ENCODE measurements around the gene DDX25. TPM values are rescaled to one million over a fixed set of nuclear protein-coding genes. Genes with fewer than 3 reads are reported as not detected.

The DDX25 gene
- total RNA-seq, 2 experiments from 2014 or later = 0.27 TPM; not detected in 1

GRCh38 chr11:125959511-125959910 lies 55.2 kb downstream of the DDX25 start:
- CTCF ChIA-PET = interaction anchor here (1.6 kb wide), 1 partner anchor 16 kb away, joined by 3 read pairs; no protein-coding TSS in a partner anchor
- POLR2A ChIA-PET = no interaction called here

- ChIA-PET CTCF (interaction anchor here (1.6 kb wide), 1 partner anchor 16 kb away, joined by 3 read pairs; no protein-coding TSS in a partner anchor), POLR2A (no interaction called here)
These were observed 55.6 kb downstream of the DDX25 start for GRCh38 chr11:125959931-125960330.

GRCh38 chr11:125960771-125961170 lies 56.5 kb downstream of the DDX25 start:
- CTCF ChIA-PET = no interaction called here
- POLR2A ChIA-PET = no interaction called here

- CTCF ChIA-PET = no interaction called here
- POLR2A ChIA-PET = no interaction called here
These were observed 63.2 kb downstream of the DDX25 start for GRCh38 chr11:125967515-125967914.

- CTCF ChIA-PET = no interaction called here
- POLR2A ChIA-PET = no interaction called here
These were observed 64.0 kb downstream of the DDX25 start for GRCh38 chr11:125968354-125968753.

GRCh38 chr11:125971618-125972017 lies 67.3 kb downstream of the DDX25 start:
- CTCF ChIA-PET = no interaction called here

GRCh38 chr11:125974284-125974683 lies 70.0 kb downstream of the DDX25 start:
- POLR2A ChIA-PET = no interaction called here
- CTCF ChIA-PET = no interaction called here

More at GRCh38 chr11:125971618-125972017, 67.3 kb downstream of the DDX25 start:
- POLR2A ChIA-PET = no interaction called here

- ChIA-PET POLR2A (no interaction called here), CTCF (no interaction called here)
These were observed 71.3 kb downstream of the DDX25 start for GRCh38 chr11:125975634-125976033.

- ChIA-PET POLR2A (no interaction called here), CTCF (no interaction called here)
These were observed 71.8 kb downstream of the DDX25 start for GRCh38 chr11:125976156-125976555.

GRCh38 chr11:125977333-125977732 lies 73.0 kb downstream of the DDX25 start:
- POLR2A ChIA-PET = no interaction called here
- CTCF ChIA-PET = no interaction called here

- CTCF ChIA-PET = no interaction called here
- POLR2A ChIA-PET = no interaction called here
These were observed 73.9 kb downstream of the DDX25 start for GRCh38 chr11:125978181-125978716.

Other genes starting within 250 kb of the DDX25 start
- not detected for gene ACRV1, start 223.7 kb upstream of the DDX25 start, total RNA-seq
- not detected for gene PATE1, start 158.2 kb upstream of the DDX25 start, total RNA-seq
- not detected for gene PATE2, start 125.7 kb upstream of the DDX25 start, total RNA-seq
- gene PATE3, start 116.4 kb upstream of the DDX25 start, total RNA-seq = not detected
- not detected for gene PATE4, start 71.2 kb upstream of the DDX25 start, total RNA-seq
- gene HYLS1, start 16.8 kb upstream of the DDX25 start, total RNA-seq = 1 to 10 TPM; 5.2 to 5.7 TPM
- 10 to 100 TPM; 18.0 to 18.3 TPM for gene PUS3, start 1.3 kb upstream of the DDX25 start, total RNA-seq
- not detected for gene VSIG10L2, start 41.5 kb downstream of the DDX25 start, total RNA-seq
- gene CDON, start 158.4 kb downstream of the DDX25 start, total RNA-seq = 1 to 10 TPM; 2.3 TPM